BE2C (cell line): ENCODE data around the gene TMEM220.

Experiments
- DNase-seq: peaks from one replicate; pipeline ENCODE4 v3.0.0-alpha.2; 2020
- H3K27me3 ChIP-seq: fragments of 250-450 bp; sonication (Bioruptor Pico); 2 replicates; pipeline ENCODE4 v1.5.1; 2020; ENCODE audit warnings: mild to moderate bottlenecking
- H3K36me3 ChIP-seq: fragments of 250-450 bp; sonication (Bioruptor Pico); 2 replicates; pipeline ENCODE4 v1.5.1; 2020; ENCODE audit warnings: mild to moderate bottlenecking
- H3K4me1 ChIP-seq: fragments of 250-450 bp; sonication (Bioruptor Pico); 2 replicates; pipeline ENCODE4 v1.5.1; 2020
- H3K4me3 ChIP-seq: 2 replicates; pipeline ENCODE4 v1.5.1; 2011; ENCODE audit warnings: low read depth, low read length
- H3K9me3 ChIP-seq: fragments of 250-450 bp; sonication (Bioruptor Pico); 2 replicates; pipeline ENCODE4 v1.5.1; 2020
- TF ChIP-seq, protein P1 (sequence below): IDR thresholded peaks from 2 replicates; pipeline ENCODE4 v1.5.1; 2012; ENCODE audit warnings: mild to moderate bottlenecking, low read depth, low read length

Gene TMEM220

DNA sequence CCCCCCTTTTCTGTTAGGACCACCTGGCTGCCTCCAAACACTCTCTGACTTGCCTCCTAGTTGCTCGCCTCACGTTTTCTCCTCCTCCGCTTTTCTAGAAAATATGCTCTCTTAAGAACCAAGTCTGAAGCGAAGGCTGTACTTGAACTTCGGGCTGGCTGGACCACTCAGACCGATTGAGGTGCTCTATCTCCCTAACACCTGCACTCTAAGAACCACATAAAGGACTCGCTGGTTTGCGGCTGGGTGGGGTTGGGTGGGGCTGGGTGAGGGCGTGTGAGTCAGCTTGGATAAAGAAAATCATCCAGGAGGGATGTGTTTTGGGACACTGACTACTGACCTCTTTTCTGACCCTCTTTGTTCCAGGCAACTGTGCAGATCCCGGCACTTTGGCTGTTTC, 22.9 kb upstream of the TMEM220 start:
- no peak for DNase-seq
- H3K9me3 ChIP-seq: no peaks in the 10 kb centered on the region
- H3K27me3 ChIP-seq: no peaks in the 10 kb centered on the region
- TF ChIP-seq, protein P1, sequence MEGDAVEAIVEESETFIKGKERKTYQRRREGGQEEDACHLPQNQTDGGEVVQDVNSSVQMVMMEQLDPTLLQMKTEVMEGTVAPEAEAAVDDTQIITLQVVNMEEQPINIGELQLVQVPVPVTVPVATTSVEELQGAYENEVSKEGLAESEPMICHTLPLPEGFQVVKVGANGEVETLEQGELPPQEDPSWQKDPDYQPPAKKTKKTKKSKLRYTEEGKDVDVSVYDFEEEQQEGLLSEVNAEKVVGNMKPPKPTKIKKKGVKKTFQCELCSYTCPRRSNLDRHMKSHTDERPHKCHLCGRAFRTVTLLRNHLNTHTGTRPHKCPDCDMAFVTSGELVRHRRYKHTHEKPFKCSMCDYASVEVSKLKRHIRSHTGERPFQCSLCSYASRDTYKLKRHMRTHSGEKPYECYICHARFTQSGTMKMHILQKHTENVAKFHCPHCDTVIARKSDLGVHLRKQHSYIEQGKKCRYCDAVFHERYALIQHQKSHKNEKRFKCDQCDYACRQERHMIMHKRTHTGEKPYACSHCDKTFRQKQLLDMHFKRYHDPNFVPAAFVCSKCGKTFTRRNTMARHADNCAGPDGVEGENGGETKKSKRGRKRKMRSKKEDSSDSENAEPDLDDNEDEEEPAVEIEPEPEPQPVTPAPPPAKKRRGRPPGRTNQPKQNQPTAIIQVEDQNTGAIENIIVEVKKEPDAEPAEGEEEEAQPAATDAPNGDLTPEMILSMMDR: no peak
- peaks cover 4% of the 10 kb centered on the region for H3K4me1 ChIP-seq
- no peak overlapping the region for H3K4me3 ChIP-seq
- H3K36me3 ChIP-seq: no peaks in the 10 kb centered on the region

DNA sequence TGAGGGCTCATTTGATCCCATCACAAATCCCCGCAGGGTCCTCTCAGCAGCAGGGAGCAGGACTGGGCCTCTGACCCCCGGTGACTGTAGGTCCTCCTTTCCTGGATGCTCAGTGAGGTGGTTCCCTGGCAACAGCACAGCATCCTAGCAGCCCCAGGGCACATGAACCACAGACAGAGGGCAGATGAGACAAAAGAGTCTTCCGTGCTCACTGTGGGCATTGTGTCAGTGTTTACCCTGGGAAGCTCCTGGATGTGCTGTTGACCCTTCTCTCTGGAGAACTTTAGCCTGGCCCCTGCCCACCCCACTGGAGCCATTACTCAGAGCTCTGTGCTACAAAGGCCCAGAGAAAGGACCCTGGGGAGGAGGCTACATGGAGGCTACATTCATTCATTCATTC, 21.7 kb upstream of the TMEM220 start:
- DNase-seq: no peak
- TF ChIP-seq, protein P1: no peak
- no peaks in the 10 kb centered on the region for H3K27me3 ChIP-seq
- H3K9me3 ChIP-seq: no peaks in the 10 kb centered on the region
- peaks cover 4% of the 10 kb centered on the region for H3K4me1 ChIP-seq
- no peaks in the 10 kb centered on the region for H3K36me3 ChIP-seq
- no peak overlapping the region for H3K4me3 ChIP-seq

DNA sequence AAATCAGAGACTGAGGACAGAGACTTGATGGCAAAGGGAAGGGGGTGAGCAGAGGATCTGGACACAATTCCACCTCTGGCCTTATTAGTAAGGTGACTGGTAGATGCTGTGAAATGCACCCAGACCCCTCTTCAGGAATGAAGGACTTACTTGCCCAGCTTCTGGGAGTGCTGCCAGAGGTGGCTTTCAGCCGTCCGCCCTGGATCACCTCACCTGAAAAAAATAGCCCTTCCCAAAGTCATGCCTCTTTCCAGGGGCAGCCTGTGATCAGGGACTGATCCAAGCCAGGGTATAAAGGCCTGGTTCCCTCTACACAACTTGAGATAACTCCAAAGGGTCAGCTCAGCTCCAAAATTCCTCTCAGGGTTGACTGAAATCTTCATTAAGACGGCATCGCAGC, 20.4 kb upstream of the TMEM220 start:
- Histone ChIP-seq H3K9me3 (no peaks in the 10 kb centered on the region), H3K4me1 (peaks cover 4% of the 10 kb centered on the region), H3K4me3 (no peak overlapping the region), H3K36me3 (no peaks in the 10 kb centered on the region), H3K27me3 (no peaks in the 10 kb centered on the region)
- no peak for DNase-seq
- TF ChIP-seq, protein P1: no peak

DNA sequence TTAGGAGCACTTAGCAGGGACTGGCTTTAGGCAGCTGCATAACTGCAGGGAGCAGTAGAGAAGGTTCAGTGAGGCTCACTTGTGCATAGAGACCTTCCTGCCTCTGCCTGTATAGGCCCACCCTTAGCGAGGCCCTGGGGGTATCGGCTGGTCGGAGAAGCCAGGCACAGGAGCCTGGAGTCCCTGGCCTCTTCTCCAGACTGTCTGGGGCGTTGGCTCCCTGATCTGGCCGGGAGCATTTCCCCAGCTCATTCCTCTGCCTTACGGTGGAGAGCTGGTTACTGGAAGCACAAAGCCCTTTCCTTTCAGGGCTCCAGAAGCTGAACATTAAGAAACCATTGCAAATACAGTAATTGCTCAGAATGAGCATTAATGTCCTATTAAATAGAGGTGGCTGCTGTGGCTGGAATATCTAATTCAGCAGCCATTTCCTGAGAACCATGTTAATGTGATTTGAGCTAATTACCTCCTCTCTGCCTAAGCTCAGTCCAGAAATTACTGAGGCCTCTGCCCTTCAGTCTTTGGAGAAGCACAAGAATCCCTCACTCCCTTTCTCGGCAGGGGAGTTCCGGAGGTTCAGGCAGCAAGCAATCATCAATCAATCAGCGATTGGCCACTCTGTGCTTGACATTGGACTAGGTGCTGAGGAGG, 18.8 kb upstream of the TMEM220 start:
- peaks cover 4% of the 10 kb centered on the region for H3K4me1 ChIP-seq
- peak; percentile 33 for DNase-seq
- H3K9me3 ChIP-seq: no peaks in the 10 kb centered on the region
- no peak overlapping the region for H3K4me3 ChIP-seq
- TF ChIP-seq, protein P1: no peak
- H3K36me3 ChIP-seq: no peaks in the 10 kb centered on the region
- no peaks in the 10 kb centered on the region for H3K27me3 ChIP-seq

DNA sequence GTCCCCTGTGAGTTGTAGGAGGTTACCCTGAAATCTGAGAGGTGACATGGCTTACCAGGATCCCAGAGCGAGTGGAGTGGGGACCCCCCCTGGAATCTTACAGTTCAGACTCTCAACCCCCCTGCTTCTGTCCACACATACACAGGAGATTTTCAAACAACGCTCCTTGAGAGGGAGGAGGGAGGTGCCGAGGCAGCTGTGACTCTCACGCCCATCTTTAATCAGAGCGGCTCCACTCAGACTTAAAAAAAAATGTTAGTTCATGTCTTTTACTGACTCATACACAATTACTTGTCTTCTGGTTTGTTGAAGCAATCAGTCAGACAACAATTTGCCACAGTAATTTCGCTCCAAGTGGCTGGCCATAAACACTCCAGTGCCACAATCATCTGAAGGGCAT, 15.4 kb upstream of the TMEM220 start:
- TF ChIP-seq, protein P1: no peak
- no peaks in the 10 kb centered on the region for H3K9me3 ChIP-seq
- H3K4me1 ChIP-seq: peaks cover 4% of the 10 kb centered on the region
- H3K4me3 ChIP-seq: no peak overlapping the region
- no peak for DNase-seq
- no peaks in the 10 kb centered on the region for H3K27me3 ChIP-seq
- no peaks in the 10 kb centered on the region for H3K36me3 ChIP-seq

DNA sequence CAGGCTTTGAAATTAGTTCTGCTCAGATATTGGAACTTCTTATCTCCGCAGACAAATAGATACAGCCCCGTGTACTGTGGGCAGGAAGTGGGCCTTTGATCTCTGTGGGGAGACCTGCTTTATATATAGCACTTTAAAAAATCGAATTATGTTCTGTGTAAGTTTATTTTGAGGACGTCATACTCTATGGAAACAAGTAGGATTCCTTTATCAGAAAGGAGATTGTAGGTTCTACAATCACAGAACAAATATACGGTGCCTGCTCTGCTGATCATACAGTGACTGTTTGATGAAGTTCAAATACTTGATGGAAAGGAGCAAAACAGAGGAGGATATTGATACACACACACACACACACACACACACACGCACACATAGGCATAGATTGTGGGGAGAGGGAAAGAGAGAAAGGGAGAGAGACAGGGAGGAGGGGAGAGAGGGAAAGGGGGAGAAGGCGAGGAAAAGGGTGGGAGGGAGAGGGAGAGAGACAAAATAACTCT, 14.7 kb upstream of the TMEM220 start:
- Histone ChIP-seq H3K9me3 (no peaks in the 10 kb centered on the region), H3K27me3 (no peaks in the 10 kb centered on the region), H3K36me3 (no peaks in the 10 kb centered on the region), H3K4me3 (no peak overlapping the region), H3K4me1 (peaks cover 4% of the 10 kb centered on the region)
- TF ChIP-seq, protein P1: no peak
- DNase-seq: no peak
